Type B pancreatic cell (in vitro differentiated cells): Measurements from ENCODE around the gene HOMER1. TPM values are rescaled to one million over a fixed set of nuclear protein-coding genes. Genes with fewer than 3 reads are reported as not detected.

Source experiments
- DNase-seq: peaks from one replicate; pipeline ENCODE4 v3.0.0; 2021; ENCODE audit warnings: mixed read lengths; ENCODE audit not compliant: unreplicated experiment; ENCODE audit errors: extremely low spot score
- H3K27ac Mint-ChIP-seq: 2 replicates; pipeline ENCODE4 v1.8.0; 2021; ENCODE audit warnings: mild to moderate bottlenecking, mixed read lengths
- H3K27me3 Mint-ChIP-seq: 2 replicates; pipeline ENCODE4 v1.8.0; 2021; ENCODE audit warnings: mixed read lengths
- H3K36me3 Mint-ChIP-seq: 2 replicates; pipeline ENCODE4 v1.8.0; 2021; ENCODE audit warnings: mixed read lengths
- H3K4me1 Mint-ChIP-seq: one replicate; pipeline ENCODE4 v1.8.0; 2021; ENCODE audit warnings: mixed read lengths; ENCODE audit not compliant: unreplicated experiment
- H3K4me3 Mint-ChIP-seq: 2 replicates; pipeline ENCODE4 v1.8.0; 2021; ENCODE audit warnings: mild to moderate bottlenecking, mixed read lengths
- H3K9me3 Mint-ChIP-seq: 2 replicates; pipeline ENCODE4 v1.8.0; 2021; ENCODE audit warnings: mixed read lengths
- CTCF ChIP-seq: fragments of 200-600 bp; sonication (generic); conservative IDR thresholded peaks from 2 replicates; pipeline ENCODE4 v1.5.0; 2021; ENCODE audit warnings: antibody characterized with exemption, mild to moderate bottlenecking
- total RNA-seq: library from RNA; stranded (reverse); gene quantifications from 2 replicates; pipeline ENCODE4 v1.2.1, GENCODE V29; 2021; ENCODE audit warnings: low replicate concordance

The HOMER1 gene
- total RNA-seq, 1 donor from 2014 or later: 20.0 TPM

- Mint-ChIP-seq H3K36me3 (peaks cover 7% of the 10 kb centered on the region), H3K27ac (no peak overlapping the region), H3K9me3 (peaks cover 8% of the 10 kb centered on the region), H3K27me3 (no peaks in the 10 kb centered on the region), H3K4me3 (no peak overlapping the region), H3K4me1 (no peaks in the 10 kb centered on the region)
- DNase-seq: no peak
- no peak for TF ChIP-seq CTCF
These were observed 179.9 kb downstream of the HOMER1 start for GRCh38 chr5:79333852-79334557.

DNA sequence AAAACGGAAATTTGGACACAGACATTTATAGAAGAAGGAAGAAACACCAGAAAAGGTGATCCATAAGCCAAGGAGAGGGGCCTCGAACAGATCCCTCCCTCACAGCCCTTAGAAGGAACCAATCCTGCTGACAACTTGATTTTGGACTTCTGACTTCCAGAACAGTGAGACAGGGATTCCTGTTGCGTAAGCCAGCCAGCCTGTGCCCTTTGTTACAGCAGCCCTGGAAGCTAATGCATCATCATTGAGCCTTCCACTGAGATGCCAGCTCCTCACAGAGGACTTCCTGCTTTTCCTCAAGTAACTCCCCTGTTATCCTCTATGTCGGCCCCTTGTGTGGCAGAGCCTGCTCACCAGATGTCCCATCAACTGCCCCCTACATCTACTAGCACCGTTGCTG, 183.9 kb downstream of the HOMER1 start:
- H3K36me3 Mint-ChIP-seq: peaks cover 7% of the 10 kb centered on the region
- H3K27ac Mint-ChIP-seq: no peak overlapping the region
- peaks cover 8% of the 10 kb centered on the region for H3K9me3 Mint-ChIP-seq
- H3K27me3 Mint-ChIP-seq: no peaks in the 10 kb centered on the region
- no peaks in the 10 kb centered on the region for H3K4me1 Mint-ChIP-seq
- H3K4me3 Mint-ChIP-seq: no peak overlapping the region
- no peak for TF ChIP-seq CTCF
- no peak for DNase-seq

DNA sequence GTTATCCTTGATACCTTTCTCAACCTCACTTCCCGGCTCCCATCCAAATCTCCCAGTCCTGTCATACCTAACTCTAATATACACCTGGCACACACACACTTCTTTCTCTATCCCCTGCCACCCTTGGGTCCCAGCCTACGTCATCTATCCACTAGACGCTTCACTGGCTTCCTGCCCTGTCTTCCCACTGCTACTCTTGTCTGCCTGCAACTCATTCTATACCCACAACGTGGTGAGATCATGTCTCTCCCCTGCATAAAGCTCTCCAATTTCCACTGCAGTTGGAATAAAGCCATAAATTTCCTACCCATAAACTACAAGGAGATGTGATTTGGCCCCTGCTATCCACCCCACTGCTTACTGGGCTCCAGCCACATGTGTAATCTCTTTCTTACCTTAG, 184.5 kb downstream of the HOMER1 start:
- no peaks in the 10 kb centered on the region for H3K27me3 Mint-ChIP-seq
- H3K36me3 Mint-ChIP-seq: peaks cover 7% of the 10 kb centered on the region
- no peak overlapping the region for H3K4me3 Mint-ChIP-seq
- H3K4me1 Mint-ChIP-seq: no peaks in the 10 kb centered on the region
- TF ChIP-seq CTCF: no peak
- no peak for DNase-seq
- no peak overlapping the region for H3K27ac Mint-ChIP-seq
- H3K9me3 Mint-ChIP-seq: peaks cover 8% of the 10 kb centered on the region

Other genes with a start within 250 kb of the HOMER1 start
- gene TENT2, start 98.3 kb upstream of the HOMER1 start, total RNA-seq: 53.1 and 64.1 TPM in 2 replicates
- 1.2 and 1.4 TPM in 2 replicates for gene CMYA5, start 175.7 kb upstream of the HOMER1 start, total RNA-seq